Lower lobe of right lung (tissue), 2 donors: ENCODE results near the gene PBXIP1. TPM values are rescaled to one million over a fixed set of nuclear protein-coding genes. Genes with fewer than 3 reads are reported as not detected.

Source experiments
- ATAC-seq, 2 donors: fragments of 200-7000 bp; cut with Tn5 transposase; one replicate each; pipeline ENCODE4 v1.9.1; 2020 to 2022; ENCODE audit warnings: mild to moderate bottlenecking in 2 of 2, moderate library complexity in 2 of 2
- DNase-seq: peaks from one replicate; pipeline ENCODE4 v3.0.0-alpha.2; 2020
- H3K27ac ChIP-seq: fragments of 200-600 bp; one replicate; pipeline ENCODE4 v1.8.0; 2022
- H3K27me3 ChIP-seq: fragments of 200-600 bp; one replicate; pipeline ENCODE4 v1.8.0; 2022; ENCODE audit warnings: low read depth
- H3K36me3 ChIP-seq: fragments of 200-600 bp; one replicate; pipeline ENCODE4 v1.8.0; 2022; ENCODE audit warnings: mild to moderate bottlenecking
- H3K4me1 ChIP-seq: fragments of 200-600 bp; one replicate; pipeline ENCODE4 v1.8.0; 2022
- H3K4me3 ChIP-seq: fragments of 200-600 bp; one replicate; pipeline ENCODE4 v1.8.0; 2022; ENCODE audit warnings: mild to moderate bottlenecking
- H3K9me3 ChIP-seq: fragments of 200-600 bp; one replicate; pipeline ENCODE4 v1.8.0; 2022
- intact Hi-C: fragments of 100-400 bp; cut with DNase I; formaldehyde crosslinking; loops from one replicate; pipeline ENCODE4 v1.11.0; 2022
- total RNA-seq: library from RNA; stranded (reverse); fragmentation: NEBNext Ultra II Directional; extraction: Animal tissue kit (Norgen Biotek cat#: 25700); gene quantifications from one replicate; pipeline ENCODE4 v1.2.1, GENCODE V29; 2021
- TF ChIP-seq, protein P1 (sequence below): fragments of 200-600 bp; IDR thresholded peaks from one replicate; pipeline ENCODE4 v1.8.0; 2022; ENCODE audit warnings: antibody characterized with exemption, mild to moderate bottlenecking
- donor health status: DM: no; HTN: yes; CAD: no; lungs with severe emphysema.

The PBXIP1 gene
- total RNA-seq, 1 donor from 2014 or later: 68.1 TPM

GRCh38 chr1:154963643-154964042, 7.7 kb upstream of the PBXIP1 start:
- no peak for ATAC-seq
- Histone ChIP-seq H3K4me3 (no peak overlapping the region), H3K9me3 (no peaks in the 10 kb centered on the region), H3K36me3 (peaks cover 73% of the 10 kb centered on the region), H3K27ac (no peak overlapping the region), H3K4me1 (peaks cover 41% of the 10 kb centered on the region), H3K27me3 (no peaks in the 10 kb centered on the region)
- peak; percentile 25 for DNase-seq
- intact Hi-C loops: no loop called here
- TF ChIP-seq, protein P1, sequence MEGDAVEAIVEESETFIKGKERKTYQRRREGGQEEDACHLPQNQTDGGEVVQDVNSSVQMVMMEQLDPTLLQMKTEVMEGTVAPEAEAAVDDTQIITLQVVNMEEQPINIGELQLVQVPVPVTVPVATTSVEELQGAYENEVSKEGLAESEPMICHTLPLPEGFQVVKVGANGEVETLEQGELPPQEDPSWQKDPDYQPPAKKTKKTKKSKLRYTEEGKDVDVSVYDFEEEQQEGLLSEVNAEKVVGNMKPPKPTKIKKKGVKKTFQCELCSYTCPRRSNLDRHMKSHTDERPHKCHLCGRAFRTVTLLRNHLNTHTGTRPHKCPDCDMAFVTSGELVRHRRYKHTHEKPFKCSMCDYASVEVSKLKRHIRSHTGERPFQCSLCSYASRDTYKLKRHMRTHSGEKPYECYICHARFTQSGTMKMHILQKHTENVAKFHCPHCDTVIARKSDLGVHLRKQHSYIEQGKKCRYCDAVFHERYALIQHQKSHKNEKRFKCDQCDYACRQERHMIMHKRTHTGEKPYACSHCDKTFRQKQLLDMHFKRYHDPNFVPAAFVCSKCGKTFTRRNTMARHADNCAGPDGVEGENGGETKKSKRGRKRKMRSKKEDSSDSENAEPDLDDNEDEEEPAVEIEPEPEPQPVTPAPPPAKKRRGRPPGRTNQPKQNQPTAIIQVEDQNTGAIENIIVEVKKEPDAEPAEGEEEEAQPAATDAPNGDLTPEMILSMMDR: no peak

GRCh38 chr1:154962795-154963330, 7.0 kb upstream of the PBXIP1 start:
- TF ChIP-seq, protein P1: no peak
- Histone ChIP-seq H3K4me3 (peak overlapping the region; percentile 88), H3K4me1 (peaks cover 37% of the 10 kb centered on the region), H3K27me3 (no peaks in the 10 kb centered on the region), H3K36me3 (peaks cover 72% of the 10 kb centered on the region), H3K9me3 (no peaks in the 10 kb centered on the region), H3K27ac (peak overlapping the region; percentile 98)
- intact Hi-C loops: no loop called here
- ATAC-seq: no peak
- peak; percentile 38 for DNase-seq

DNA sequence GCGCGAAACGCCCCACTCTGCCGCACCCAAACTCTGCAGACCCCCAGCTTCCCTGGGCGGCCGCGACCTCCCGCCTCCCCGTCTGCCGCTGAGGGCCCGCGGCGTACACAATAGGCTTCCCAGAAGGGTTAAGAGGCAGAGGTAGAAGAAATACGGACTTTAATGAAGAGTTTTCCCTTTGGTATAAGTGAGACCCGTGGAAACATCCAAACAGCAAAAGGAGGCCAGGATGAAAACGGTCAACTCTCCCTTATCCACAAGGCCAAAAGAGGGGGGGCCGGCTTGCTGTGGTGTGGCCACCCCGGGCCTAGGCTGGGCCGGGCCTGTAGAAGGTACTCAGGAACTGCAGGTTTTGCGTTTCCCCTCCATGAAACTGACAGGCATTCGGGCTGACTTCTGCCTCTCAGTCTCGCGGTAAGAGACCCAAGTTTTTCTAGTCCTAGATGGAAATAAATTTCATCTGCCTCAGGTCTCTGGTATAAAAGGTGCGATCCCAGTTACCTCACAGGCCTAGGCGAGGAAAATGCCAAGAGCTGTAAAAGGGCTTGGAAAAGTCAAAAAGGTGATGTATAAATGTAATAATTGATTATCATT, 6.4 kb upstream of the PBXIP1 start:
- TF ChIP-seq, protein P1: no peak
- DNase-seq: peak; percentile 65
- peak overlapping the region; percentile 98 for H3K27ac ChIP-seq
- no peaks in the 10 kb centered on the region for H3K27me3 ChIP-seq
- intact Hi-C loops: no loop called here
- peak in 1 of 2 donors; percentile 33 for ATAC-seq
- peaks cover 31% of the 10 kb centered on the region for H3K4me1 ChIP-seq
- no peaks in the 10 kb centered on the region for H3K9me3 ChIP-seq
- H3K4me3 ChIP-seq: peak overlapping the region; percentile 88
- peaks cover 66% of the 10 kb centered on the region for H3K36me3 ChIP-seq

DNA sequence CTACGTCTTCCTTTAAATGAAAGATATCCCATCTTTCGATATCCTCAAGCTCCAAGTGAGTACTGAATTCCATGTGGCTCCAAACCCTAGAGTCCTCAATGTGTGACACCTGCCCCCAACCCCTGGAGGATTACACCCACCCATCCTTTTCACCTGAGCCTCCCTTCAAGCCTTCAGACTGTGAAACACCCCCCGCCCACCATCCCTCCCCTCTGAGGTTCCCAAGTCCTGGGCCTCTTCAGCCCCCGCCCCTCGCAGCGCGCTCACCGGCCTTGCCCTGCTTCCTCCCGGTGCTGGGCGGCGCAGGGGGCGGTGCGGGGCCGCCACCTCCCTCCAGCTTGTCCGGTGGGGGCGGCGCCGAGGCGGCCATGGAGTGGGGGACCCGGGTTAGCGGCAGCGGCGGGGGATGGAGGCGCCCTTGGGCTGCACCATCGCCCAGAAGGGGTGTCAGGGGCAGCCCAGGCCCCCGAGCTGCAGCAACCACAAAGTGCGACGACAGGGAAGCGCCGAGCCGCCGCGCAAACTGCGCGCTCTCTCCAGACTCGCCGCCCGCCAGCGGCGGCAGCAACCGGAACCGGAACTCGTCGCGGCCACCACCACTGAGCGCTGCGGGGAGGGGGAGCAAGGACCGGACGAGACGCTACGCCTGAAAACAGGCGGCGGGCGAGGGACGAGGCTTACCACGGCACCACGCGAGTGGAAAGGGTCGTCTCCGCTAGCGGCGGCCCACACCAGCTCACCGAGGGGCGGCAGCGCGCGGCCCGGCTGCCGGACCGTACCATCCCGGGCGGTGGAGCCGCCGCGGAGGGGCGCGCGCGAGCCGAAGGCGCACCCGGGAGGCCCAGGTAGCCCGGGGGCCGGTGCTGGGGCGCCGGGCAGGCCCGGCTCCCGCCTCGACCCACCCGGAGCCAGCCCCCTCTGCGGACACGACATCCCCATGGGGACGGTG, 5.6 kb upstream of the PBXIP1 start, which contains the start of gene PYGO2:
PYGO2 (minus strand) TSS at position 576 of the 949 bp plus-strand sequence; CDS start at position 370, 206 bp downstream.
- peak; percentile 91 to 94 for ATAC-seq
- H3K27me3 ChIP-seq: no peaks in the 10 kb centered on the region
- peak within 1 kb of the TSS; percentile 88 for H3K4me3 ChIP-seq
- no peaks in the 10 kb centered on the region for H3K9me3 ChIP-seq
- TF ChIP-seq, protein P1: peak; percentile 54
- H3K36me3 ChIP-seq: peaks cover 58% of the 10 kb centered on the region
- DNase-seq: peak; percentile 88
- H3K27ac ChIP-seq: peak within 1 kb of the TSS; percentile 98
- peaks cover 32% of the 10 kb centered on the region for H3K4me1 ChIP-seq
- intact Hi-C loops: no loop called here

DNA sequence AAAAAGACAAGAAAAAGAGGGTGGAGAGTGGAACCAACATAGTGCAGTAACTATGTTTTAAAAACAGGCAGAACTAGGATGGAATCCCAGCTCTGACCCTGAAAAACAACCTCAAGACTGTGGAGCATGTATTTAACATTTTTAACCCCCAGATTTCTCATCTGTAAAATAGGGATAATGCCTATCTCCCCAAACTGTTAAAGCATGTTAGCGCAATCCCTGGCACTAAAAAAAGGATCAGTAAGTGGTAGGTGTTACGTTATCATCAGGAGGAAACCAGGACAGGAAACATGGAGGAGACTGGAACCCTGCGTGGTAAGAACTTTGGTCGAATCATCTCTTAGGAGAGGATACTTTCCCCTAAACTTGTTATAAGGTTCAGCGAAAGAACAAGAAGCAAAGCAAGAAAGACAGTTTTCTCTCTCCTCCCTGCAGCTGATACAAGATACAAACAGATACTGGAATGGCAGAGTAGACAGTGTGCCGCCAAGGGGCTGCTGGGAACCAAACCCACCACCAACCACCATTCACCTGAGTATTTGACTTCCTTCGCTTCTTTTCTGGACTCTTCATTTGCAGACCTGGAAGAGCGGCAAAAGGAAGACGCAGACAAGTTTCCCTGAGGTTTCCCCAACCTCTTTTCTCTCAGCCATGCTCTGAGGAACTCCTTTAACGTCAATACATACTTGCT, 4.7 kb upstream of the PBXIP1 start:
- Histone ChIP-seq H3K4me1 (peaks cover 34% of the 10 kb centered on the region), H3K27ac (peak overlapping the region; percentile 98), H3K9me3 (no peaks in the 10 kb centered on the region), H3K4me3 (peak overlapping the region; percentile 88), H3K36me3 (peaks cover 49% of the 10 kb centered on the region), H3K27me3 (no peaks in the 10 kb centered on the region)
- no peak for DNase-seq
- intact Hi-C loops: no loop called here
- ATAC-seq: no peak
- TF ChIP-seq, protein P1: no peak
